ENCODE results near the gene SPAG7. TPM values are rescaled to one million over a fixed set of nuclear protein-coding genes. Genes with fewer than 3 reads are reported as not detected.

Gene SPAG7
- total RNA-seq, 1 experiment from 2014 or later = 105 TPM

DNA sequence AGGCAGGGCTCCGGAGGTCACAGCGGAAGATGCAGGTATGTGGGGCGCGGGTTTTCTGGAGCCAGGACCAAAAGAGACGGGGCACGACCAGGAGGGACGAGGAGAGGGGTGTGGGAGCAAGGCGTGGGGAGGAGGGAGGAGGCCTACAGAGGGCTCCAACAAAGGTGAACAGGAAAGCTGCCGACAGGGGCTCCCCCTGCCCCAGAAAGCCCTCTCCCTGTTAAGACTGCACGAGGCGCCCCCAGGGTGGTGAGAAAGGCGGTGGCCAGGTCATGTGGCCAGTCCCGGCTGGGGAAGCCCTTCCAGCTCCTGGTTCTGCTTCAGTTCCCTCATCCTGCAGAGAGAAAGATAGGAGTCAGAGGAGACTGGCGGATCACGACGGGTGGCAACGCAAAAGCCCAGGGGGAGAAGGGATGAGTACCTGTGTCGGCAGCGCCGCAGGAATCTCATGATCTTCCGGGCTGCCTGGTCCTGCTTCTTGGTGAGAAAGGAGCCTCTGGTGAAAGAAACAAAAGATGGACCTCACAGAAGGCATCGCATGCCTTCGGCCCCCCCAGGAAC lies 949 bp upstream of the SPAG7 start:
- peaks cover 4% of the 10 kb centered on the region for H3K36me3 ChIP-seq (replicated peaks; ENCODE audit: control insufficient read depth, insufficient read depth, low read length)
- peak overlapping the region; percentile 87 for H3K4me3 ChIP-seq (ENCODE audit: insufficient read depth, low read depth, low read length)
- DNase-seq = peak; percentile 78
- H3K27me3 ChIP-seq (ENCODE audit: control insufficient read depth, insufficient read depth, low read length) = peaks cover 10% of the 10 kb centered on the region; the same call in 1 of the 2 replicates

DNA sequence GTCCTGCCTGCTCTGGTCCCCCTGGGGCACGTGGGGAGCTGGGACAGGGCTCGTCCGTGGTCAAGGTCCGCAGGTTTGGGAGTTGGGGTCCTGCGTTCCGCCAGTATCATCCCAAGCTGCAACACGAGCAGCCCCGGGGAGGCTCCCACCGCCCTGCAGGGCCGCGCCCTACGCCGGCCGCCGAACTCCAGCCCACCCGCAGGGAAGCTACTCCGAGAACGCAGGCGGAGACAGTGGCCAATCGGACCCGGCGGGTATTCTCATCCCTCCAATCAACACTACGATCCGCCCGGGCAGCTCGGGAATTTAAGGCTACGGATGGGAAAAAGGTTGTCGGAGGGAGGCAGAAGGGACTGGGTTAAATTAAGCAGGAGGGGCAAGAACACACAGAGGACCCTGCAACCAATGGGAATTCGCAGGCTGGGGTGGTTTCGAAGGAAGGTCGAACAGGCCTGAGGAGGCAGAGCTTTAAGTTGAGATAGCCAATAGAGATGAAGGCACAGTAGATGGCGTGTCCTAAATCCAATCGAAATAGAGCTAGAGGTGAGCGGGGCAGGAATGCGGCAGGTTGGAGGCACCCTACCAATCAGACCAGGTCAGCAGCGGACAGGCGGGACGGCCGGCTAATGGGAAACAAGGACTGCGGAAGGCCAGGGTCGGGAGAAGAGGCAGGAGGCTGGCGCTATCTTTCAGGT lies 626 bp downstream of the SPAG7 start:
- Histone ChIP-seq H3K27me3 (ENCODE audit: control insufficient read depth, insufficient read depth, low read length) (no peaks in the 10 kb centered on the region), H3K36me3 (replicated peaks; ENCODE audit: control insufficient read depth, insufficient read depth, low read length) (peaks cover 4% of the 10 kb centered on the region), H3K4me3 (ENCODE audit: insufficient read depth, low read depth, low read length) (peak overlapping the region; percentile 87)
- peak; percentile 98 for DNase-seq

DNA sequence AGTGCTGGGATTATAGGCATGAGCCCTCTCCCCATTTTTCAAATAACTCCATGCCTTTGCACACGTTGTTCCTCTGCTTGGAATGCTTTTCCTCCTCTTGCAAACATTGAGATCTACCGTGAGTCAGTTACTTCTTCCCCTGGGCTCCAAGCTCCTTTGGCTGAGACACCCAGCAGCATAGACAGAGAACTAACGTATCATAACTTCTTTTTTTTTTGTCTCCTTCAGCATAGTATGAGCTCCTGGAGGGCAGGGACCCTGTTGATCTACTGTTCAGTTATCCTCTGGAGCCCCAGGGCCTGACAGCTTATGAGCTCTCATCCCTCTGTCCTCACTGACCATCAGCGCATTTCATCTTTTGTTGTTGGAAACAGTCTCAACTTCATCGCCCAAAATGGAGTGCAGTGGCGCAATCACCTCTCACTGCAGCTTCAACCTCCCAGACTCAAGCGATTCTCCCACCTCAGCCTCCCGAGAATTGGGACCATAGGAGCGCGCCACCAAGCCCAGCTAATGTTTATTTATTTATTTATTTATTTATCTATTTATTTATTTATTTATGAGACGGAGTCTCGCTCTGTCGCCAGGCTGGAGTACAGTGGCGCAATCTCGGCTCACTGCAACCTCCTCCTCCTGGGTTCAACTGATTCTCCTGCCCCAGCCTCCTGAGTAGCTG lies 2.2 kb downstream of the SPAG7 start:
- Histone ChIP-seq H3K36me3 (replicated peaks; ENCODE audit: control insufficient read depth, insufficient read depth, low read length) (no peaks in the 10 kb centered on the region; the same call in 1 of the 2 replicates), H3K4me3 (ENCODE audit: insufficient read depth, low read depth, low read length) (no peak overlapping the region), H3K27me3 (ENCODE audit: control insufficient read depth, insufficient read depth, low read length) (no peaks in the 10 kb centered on the region)
- DNase-seq = no peak

DNA sequence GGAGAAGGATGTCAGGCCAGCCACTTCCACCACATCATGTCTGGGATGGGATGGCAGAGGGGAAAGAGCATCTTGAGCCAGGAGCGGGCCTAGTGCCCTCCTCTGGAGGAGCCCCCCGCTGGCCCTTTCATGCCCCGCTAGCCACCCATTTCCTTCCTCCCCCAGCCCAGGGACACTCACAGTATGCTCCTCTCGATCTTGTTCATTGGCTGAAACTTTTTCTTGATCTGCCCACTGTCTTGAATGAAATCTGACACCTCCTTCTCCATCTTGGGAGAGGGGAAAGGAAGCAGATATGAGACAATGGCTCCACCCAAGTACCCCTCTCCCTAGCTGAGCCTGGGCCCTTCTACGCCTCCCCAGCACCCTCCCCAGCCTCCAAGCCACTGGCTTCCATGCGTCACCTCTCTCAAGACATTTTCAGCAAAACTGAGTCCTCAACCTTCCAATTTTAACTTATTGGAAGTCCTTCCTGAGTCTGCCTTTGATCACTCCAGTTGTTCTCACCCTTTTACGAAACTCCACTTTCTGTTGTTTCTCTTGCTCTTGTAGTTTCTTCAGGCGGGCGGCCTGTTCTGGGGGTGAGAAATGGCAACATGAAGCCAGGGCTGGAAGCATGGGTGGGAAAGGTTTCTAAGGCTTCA lies 7.2 kb downstream of the SPAG7 start:
- peaks cover 2% of the 10 kb centered on the region; the same call in 1 of the 2 replicates for H3K36me3 ChIP-seq (replicated peaks; ENCODE audit: control insufficient read depth, insufficient read depth, low read length)
- no peak overlapping the region for H3K4me3 ChIP-seq (ENCODE audit: insufficient read depth, low read depth, low read length)
- no peaks in the 10 kb centered on the region for H3K27me3 ChIP-seq (ENCODE audit: control insufficient read depth, insufficient read depth, low read length)
- DNase-seq = peak; percentile 60

DNA sequence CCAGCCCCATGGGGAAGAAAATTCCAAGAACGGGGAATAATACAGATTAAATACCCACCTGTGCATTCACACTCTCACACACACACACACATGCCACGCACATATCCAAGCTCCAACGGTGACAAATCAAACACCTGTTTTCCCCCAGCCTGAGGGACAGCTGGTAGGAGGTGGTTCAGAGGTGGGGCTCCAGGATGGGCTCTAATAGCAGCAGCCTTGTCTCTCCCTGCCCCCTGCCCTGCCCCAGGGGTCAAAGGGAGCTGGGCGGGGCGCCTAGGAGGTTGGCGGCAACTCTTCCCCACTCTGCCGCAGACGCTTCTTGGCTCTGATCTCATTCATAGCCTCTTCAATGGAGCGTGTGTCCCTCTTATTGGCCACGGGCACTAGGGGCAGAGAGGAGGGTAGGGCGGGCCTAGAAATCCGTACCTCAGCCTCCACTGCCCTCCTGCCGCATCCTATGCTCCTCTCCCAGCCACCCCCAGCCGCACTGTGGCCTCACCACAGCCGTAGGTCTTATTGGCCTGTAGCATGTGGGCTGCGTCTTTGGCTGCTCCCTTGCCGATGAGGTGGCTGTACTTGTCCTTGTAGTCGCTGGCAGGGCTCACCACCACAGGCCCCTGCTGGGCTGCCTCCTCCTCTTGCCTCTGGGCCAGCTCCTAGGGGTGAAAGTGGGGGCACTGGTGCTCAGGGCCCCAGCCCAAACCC lies 8.2 kb downstream of the SPAG7 start:
- no peak for DNase-seq
- peaks cover 2% of the 10 kb centered on the region; the same call in 1 of the 2 replicates for H3K36me3 ChIP-seq (replicated peaks; ENCODE audit: control insufficient read depth, insufficient read depth, low read length)

DNA sequence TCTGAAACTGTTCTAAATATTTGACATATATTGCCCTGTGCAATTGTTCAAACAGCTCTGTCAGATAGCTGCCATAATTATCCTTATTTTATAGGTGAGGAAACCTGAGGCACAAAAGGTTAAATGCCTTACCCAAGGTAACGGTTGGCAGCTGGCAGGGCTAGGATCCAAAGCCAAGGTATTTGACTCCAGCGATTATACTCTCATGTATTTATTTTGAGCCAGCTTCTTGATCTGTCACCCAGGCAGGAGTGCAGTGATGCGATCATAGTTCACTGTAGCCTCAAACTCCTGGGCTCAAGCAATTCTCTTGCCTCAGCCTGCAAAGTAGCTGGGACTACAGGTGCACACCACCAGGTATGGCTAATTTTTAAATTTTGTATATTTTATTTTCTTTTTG lies 9.5 kb downstream of the SPAG7 start:
- Histone ChIP-seq H3K27me3 (ENCODE audit: control insufficient read depth, insufficient read depth, low read length) (no peaks in the 10 kb centered on the region), H3K36me3 (replicated peaks; ENCODE audit: control insufficient read depth, insufficient read depth, low read length) (peaks cover 2% of the 10 kb centered on the region; the same call in 1 of the 2 replicates), H3K4me3 (ENCODE audit: insufficient read depth, low read depth, low read length) (no peak overlapping the region)
- DNase-seq = no peak

More for the DNA sequence above, 8.2 kb downstream of the SPAG7 start:
- no peaks in the 10 kb centered on the region for H3K27me3 ChIP-seq (ENCODE audit: control insufficient read depth, insufficient read depth, low read length)
- no peak overlapping the region for H3K4me3 ChIP-seq (ENCODE audit: insufficient read depth, low read depth, low read length)

DNA sequence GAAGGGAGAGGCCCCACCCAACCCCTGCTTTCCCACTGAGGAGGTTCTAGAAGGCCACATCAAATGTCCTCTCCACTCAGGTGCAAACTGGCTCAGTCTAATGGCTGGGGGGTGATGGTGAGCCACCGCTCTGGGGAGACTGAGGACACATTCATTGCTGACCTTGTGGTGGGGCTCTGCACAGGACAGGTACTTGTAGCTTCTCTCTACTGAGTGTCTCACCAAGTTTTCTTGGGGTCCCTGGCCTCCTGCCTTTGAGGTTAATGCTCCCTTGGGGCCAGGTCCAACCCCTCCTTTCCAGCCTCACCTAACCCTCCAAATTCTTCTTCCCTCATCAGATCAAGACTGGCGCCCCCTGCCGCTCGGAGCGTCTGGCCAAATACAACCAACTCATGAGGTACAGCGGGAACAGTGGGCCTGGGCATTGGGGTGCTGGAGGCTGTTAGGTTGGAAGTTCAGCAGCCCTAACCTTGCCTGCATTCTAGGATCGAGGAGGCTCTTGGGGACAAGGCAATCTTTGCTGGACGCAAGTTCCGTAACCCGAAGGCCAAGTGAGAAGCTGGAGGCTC lies 11.0 kb downstream of the SPAG7 start:
- peak; percentile 77 for DNase-seq
- Histone ChIP-seq H3K4me3 (ENCODE audit: insufficient read depth, low read depth, low read length) (no peak overlapping the region), H3K27me3 (ENCODE audit: control insufficient read depth, insufficient read depth, low read length) (no peaks in the 10 kb centered on the region)

DNA sequence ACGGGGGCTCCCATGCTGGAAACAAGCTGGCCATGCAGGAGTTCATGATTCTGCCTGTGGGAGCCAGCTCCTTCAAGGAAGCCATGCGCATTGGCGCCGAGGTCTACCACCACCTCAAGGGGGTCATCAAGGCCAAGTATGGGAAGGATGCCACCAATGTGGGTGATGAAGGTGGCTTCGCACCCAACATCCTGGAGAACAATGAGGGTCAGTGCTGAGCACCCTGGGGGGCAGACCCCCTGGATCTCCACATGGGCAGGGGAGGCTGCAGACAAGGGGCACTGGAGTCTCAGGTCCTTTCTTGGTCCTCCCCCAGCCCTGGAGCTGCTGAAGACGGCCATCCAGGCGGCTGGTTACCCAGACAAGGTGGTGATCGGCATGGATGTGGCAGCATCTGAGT lies 12.5 kb downstream of the SPAG7 start:
- no peak for DNase-seq
- no peaks in the 10 kb centered on the region for H3K27me3 ChIP-seq (ENCODE audit: control insufficient read depth, insufficient read depth, low read length)
- no peak overlapping the region for H3K4me3 ChIP-seq (ENCODE audit: insufficient read depth, low read depth, low read length)
- peaks cover 2% of the 10 kb centered on the region; the same call in 1 of the 2 replicates for H3K36me3 ChIP-seq (replicated peaks; ENCODE audit: control insufficient read depth, insufficient read depth, low read length)

More for the DNA sequence above, 11.0 kb downstream of the SPAG7 start:
- peaks cover 2% of the 10 kb centered on the region; the same call in 1 of the 2 replicates for H3K36me3 ChIP-seq (replicated peaks; ENCODE audit: control insufficient read depth, insufficient read depth, low read length)

DNA sequence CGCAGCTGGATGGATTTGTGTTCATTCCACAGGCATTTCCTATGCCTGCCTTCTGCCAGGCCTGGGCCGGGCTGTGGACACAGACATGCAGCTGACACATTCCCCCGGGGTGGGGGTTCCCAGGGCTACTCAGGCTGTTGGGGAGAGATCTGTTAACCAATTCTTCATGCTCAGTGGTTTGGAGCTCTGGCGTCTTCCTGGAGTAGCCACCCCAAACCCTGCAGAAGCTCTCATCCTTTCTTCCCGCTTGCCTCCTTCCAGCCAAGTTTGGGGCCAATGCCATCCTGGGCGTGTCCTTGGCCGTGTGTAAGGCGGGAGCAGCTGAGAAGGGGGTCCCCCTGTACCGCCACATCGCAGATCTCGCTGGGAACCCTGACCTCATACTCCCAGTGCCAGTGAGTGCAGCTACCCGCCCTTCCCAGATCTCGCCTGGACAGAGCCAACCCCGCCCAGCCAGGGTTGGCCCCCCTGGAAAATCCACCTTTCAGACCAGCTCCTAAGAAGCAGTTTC lies 14.1 kb downstream of the SPAG7 start:
- DNase-seq = peak; percentile 36
- Histone ChIP-seq H3K4me3 (ENCODE audit: insufficient read depth, low read depth, low read length) (no peak overlapping the region), H3K27me3 (ENCODE audit: control insufficient read depth, insufficient read depth, low read length) (no peaks in the 10 kb centered on the region), H3K36me3 (replicated peaks; ENCODE audit: control insufficient read depth, insufficient read depth, low read length) (no peaks in the 10 kb centered on the region; the same call in 1 of the 2 replicates)

DNA sequence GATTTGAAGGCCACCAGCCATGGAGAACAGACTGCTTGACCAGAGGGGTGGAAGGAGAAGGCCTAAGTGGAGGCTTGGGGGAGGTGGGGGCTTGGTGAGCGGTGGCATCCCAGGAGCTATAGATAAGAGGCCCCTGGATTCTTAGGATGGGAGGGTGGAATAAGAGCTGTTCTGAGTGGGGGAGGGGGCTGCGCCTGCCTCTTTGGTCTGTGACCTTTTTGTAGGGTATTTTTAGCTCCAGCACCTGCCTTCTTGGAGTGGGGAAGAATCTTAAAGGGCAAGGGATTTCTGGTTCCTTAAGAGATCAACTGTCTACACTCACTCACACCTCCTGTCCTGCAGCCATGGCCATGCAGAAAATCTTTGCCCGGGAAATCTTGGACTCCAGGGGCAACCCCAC lies 16.1 kb downstream of the SPAG7 start:
- H3K4me3 ChIP-seq (ENCODE audit: insufficient read depth, low read depth, low read length) = peak overlapping the region; percentile 100
- H3K27me3 ChIP-seq (ENCODE audit: control insufficient read depth, insufficient read depth, low read length) = no peaks in the 10 kb centered on the region
- DNase-seq = peak; percentile 47
- H3K36me3 ChIP-seq (replicated peaks; ENCODE audit: control insufficient read depth, insufficient read depth, low read length) = peaks cover 3% of the 10 kb centered on the region

DNA sequence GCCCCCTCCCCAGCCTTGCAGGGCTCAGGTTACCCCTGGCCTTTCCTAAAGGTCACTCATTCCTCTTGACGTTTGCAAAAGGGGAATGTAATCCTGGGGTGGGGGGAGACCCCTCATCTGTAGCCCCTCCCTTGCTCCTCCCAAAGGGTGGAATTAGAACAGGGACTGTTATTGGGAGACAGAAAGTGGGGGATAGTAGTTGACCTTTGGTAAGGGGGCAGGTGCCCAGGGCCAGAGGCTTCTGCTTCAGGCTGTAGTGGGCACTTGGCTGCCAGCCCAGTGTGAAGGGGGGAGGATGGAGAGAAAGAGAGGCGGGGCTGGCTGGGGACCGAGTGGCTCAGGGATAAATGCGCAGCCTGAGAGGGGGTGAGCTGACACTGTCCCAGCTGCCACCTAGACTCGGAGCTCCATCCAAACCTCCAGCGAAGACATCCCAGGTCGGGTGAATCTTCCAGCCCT lies 16.8 kb downstream of the SPAG7 start, which contains the start of gene ENO3:
TSS of gene ENO3 (plus strand) at position 374 of the 459 bp plus-strand sequence. CDS start 711 bp downstream, outside the sequence.
- no peaks in the 10 kb centered on the region for H3K27me3 ChIP-seq (ENCODE audit: control insufficient read depth, insufficient read depth, low read length)
- H3K36me3 ChIP-seq (replicated peaks; ENCODE audit: control insufficient read depth, insufficient read depth, low read length) = peaks cover 10% of the 10 kb centered on the region
- H3K4me3 ChIP-seq (ENCODE audit: insufficient read depth, low read depth, low read length) = peak within 1 kb of the TSS; percentile 100
- DNase-seq = peak; percentile 80

DNA sequence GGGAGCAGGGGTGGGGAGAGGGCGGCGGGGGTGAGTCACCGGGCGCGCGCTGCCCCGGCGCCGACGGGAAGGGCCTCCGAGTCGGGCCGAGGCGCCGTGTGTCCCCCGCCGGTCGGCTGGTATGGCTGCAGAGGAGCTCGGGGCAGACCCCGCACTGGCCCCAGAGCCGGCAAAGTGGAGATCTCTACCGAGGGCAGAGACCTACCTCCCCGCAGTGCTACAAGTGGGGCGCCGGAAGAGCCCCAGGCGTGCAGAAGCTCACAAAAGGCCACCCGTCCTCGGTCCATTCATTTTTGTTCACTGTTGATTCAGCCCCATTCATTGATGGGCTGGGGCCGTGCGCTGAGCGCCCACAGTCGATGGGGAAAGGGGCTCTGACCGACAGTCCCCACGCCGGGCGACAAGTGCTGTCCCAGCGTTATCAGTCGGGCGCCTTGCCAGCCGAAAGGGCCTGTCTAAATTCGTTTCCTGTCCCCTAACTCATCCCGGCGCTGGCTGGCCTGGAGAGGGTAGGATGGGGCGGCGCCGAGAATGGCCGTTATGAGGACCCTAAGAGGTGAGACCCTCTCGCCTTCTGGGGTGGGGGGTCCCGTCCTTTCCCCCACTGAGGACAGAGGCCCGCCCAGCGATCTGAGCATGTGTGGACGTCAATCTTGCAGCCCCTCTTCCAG lies 17.4 kb downstream of the SPAG7 start:
- Histone ChIP-seq H3K4me3 (ENCODE audit: insufficient read depth, low read depth, low read length) (peak overlapping the region; percentile 100), H3K36me3 (replicated peaks; ENCODE audit: control insufficient read depth, insufficient read depth, low read length) (peaks cover 15% of the 10 kb centered on the region), H3K27me3 (ENCODE audit: control insufficient read depth, insufficient read depth, low read length) (no peaks in the 10 kb centered on the region)
- DNase-seq = no peak

All from H7 (cell line).